Naive B cell (primary cell): ENCODE results near the gene GRM4. TPM values are rescaled to one million over a fixed set of nuclear protein-coding genes. Genes with fewer than 3 reads are reported as not detected.

ENCODE experiments used
- ATAC-seq, 2 donors: fragments of 150-1000 bp; cut with Tn5 transposase; 2 replicates each; pipeline ENCODE4 v1.10.0; 2021; ENCODE audit warnings: low read depth in 2 of 2, mild to moderate bottlenecking in 2 of 2, moderate library complexity in 2 of 2
- DNase-seq: peaks from one replicate; pipeline ENCODE4 v3.0.0; 2022
- H3K27ac Mint-ChIP-seq, 6 donors: one replicate each; pipeline ENCODE4 v1.8.0; 2020 to 2022; ENCODE audit warnings: mild to moderate bottlenecking in 6 of 6, mixed read lengths in 6 of 6, moderate library complexity in 5 of 6, inconsistent platforms in 2 of 6
- H3K27me3 Mint-ChIP-seq, 3 donors: one replicate each; pipeline ENCODE4 v1.8.0; 2021 to 2022; ENCODE audit warnings: mixed read lengths in 3 of 3, mild to moderate bottlenecking in 1 of 3
- H3K36me3 Mint-ChIP-seq, 2 donors: one replicate each; pipeline ENCODE4 v1.8.0; 2020 to 2022; ENCODE audit warnings: mixed read lengths in 2 of 2, inconsistent platforms in 1 of 2, mild to moderate bottlenecking in 1 of 2
- H3K4me1 Mint-ChIP-seq, 3 donors: one replicate each; pipeline ENCODE4 v1.8.0; 2020 to 2022; ENCODE audit warnings: mixed read lengths in 3 of 3, inconsistent platforms in 1 of 3, mild to moderate bottlenecking in 1 of 3, moderate library complexity in 1 of 3
- H3K4me3 Mint-ChIP-seq, 8 donors: one replicate each; pipeline ENCODE4 v1.8.0; 2020 to 2022; ENCODE audit warnings: mild to moderate bottlenecking in 8 of 8, mixed read lengths in 8 of 8, moderate library complexity in 8 of 8, inconsistent platforms in 2 of 8
- H3K9me3 Mint-ChIP-seq, 7 donors: one replicate each; pipeline ENCODE4 v1.8.0; 2020 to 2022; ENCODE audit warnings: mixed read lengths in 7 of 7, mild to moderate bottlenecking in 5 of 7, inconsistent platforms in 2 of 7, moderate library complexity in 1 of 7
- polyA plus RNA-seq, 6 donors: library from polyadenylated mRNA; unstranded; fragments of 300-500 nt; fragmentation: Illumina TruSeq; gene quantifications; one replicate each; pipeline ENCODE4 v1.2.3, GENCODE V29; 2021; ENCODE audit warnings: low read depth in 6 of 6

Gene GRM4
- polyA plus RNA-seq, 6 donors from 2014 or later, result not detected

DNA sequence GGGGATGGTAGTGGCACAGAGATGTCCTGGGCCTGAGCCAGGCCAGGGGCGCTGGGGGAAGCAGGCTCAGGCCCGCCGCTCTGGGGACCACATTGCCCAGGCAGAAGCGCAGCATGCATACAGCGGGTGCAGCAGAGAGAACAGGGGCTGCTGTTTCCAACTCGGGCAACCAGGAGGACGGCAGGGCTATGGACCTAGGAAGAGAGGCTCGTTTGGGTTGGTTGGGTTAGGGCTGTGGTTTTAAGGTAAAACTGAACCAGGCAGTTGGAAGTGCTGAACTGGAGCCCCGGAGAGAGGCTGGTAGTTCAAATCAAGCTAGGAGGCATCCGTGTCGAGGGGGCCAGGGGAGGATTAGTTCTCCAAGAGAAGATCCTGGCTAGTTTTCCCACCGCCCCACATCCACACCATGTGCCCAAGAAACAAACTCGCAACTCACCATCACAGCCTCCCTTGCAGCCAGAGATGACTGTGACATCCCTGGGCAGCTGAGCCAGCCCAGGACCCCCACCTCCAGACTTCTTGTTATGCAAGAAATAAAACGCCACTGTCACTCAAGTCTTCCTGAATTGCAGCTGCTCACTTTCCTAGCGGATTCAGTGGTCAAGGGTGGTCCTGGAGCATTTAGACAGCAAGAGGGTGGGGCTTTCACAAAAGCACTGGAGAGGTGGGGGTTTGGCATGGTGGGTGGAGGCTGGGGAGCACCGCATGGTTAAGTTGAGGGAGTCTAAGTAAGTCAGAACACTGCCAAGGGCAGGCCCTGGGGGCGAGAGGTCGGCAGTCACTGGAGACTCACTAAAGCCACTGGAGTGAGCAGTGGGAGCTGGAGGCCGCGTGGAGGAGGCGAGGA lies 161.2 kb downstream of the GRM4 start:
- H3K27me3 Mint-ChIP-seq, result peaks cover 4 to 47% (median 35%) of the 10 kb centered on the region in 3 donors
- ATAC-seq (no peak), DNase-seq (no peak)
- peaks cover 0 to 2% (median 0%) of the 10 kb centered on the region in 7 donors for H3K9me3 Mint-ChIP-seq
- peaks cover 0 to 4% (median 4%) of the 10 kb centered on the region in 3 donors for H3K4me1 Mint-ChIP-seq
- H3K27ac Mint-ChIP-seq, result no peak overlapping the region
- no peaks in the 10 kb centered on the region for H3K36me3 Mint-ChIP-seq
- H3K4me3 Mint-ChIP-seq, result no peak overlapping the region

GRCh38 chr6:33983721-33984465 lies 162.0 kb downstream of the GRM4 start:
- DNase-seq (no peak), ATAC-seq (no peak)
- peaks cover 0 to 4% (median 4%) of the 10 kb centered on the region in 3 donors for H3K4me1 Mint-ChIP-seq
- peak overlapping the region in 1 of 6 donors; percentile 14 for H3K27ac Mint-ChIP-seq
- peaks cover 0 to 2% (median 0%) of the 10 kb centered on the region in 7 donors for H3K9me3 Mint-ChIP-seq
- H3K27me3 Mint-ChIP-seq, result peaks cover 9 to 46% (median 35%) of the 10 kb centered on the region in 3 donors
- H3K4me3 Mint-ChIP-seq, result no peak overlapping the region
- no peaks in the 10 kb centered on the region for H3K36me3 Mint-ChIP-seq

- DNase-seq (no peak), ATAC-seq (no peak)
- Mint-ChIP-seq H3K4me1 (peaks cover 0 to 4% (median 4%) of the 10 kb centered on the region in 3 donors), H3K36me3 (no peaks in the 10 kb centered on the region), H3K9me3 (peaks cover 0 to 2% (median 0%) of the 10 kb centered on the region in 7 donors), H3K4me3 (no peak overlapping the region), H3K27me3 (peaks cover 11 to 40% (median 36%) of the 10 kb centered on the region in 3 donors), H3K27ac (no peak overlapping the region)
These were observed 162.7 kb downstream of the GRM4 start for GRCh38 chr6:33983109-33983716.

GRCh38 chr6:33981861-33982260 lies 164.0 kb downstream of the GRM4 start:
- Mint-ChIP-seq H3K27ac (no peak overlapping the region), H3K36me3 (peaks cover 0 to 5% of the 10 kb centered on the region in 2 donors), H3K9me3 (peaks cover 0 to 2% (median 0%) of the 10 kb centered on the region in 7 donors), H3K27me3 (peaks cover 15 to 53% (median 50%) of the 10 kb centered on the region in 3 donors), H3K4me1 (peaks cover 0 to 7% (median 4%) of the 10 kb centered on the region in 3 donors), H3K4me3 (no peak overlapping the region)
- DNase-seq (no peak), ATAC-seq (no peak)

DNA sequence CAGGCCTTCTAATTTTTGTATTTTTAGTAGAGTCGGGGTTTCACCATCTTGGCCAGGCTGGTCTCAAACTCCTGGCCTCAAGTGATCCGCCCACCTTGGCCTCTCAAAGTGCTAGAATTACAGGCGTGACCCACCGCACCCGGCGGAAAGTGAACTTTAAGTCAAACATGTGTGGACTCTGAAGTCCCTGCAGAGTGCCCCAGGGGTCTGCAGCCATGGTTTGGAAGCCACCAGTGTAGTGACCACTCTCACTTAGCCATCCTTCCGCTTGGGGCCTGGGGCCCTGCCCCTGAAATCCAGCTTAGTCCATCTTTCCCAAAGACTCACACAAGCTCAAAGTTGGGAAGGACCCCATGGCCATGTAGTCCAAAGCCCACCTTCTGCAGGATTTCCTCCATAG lies 164.5 kb downstream of the GRM4 start:
- no peak overlapping the region for H3K4me3 Mint-ChIP-seq
- ATAC-seq (no peak), DNase-seq (no peak)
- H3K27me3 Mint-ChIP-seq, result peaks cover 19 to 58% (median 54%) of the 10 kb centered on the region in 3 donors
- H3K36me3 Mint-ChIP-seq, result peaks cover 0 to 8% of the 10 kb centered on the region in 2 donors
- peaks cover 0 to under 1% (median 0%) of the 10 kb centered on the region in 7 donors for H3K9me3 Mint-ChIP-seq
- peaks cover 0 to 9% (median 4%) of the 10 kb centered on the region in 3 donors for H3K4me1 Mint-ChIP-seq
- H3K27ac Mint-ChIP-seq, result no peak overlapping the region

GRCh38 chr6:33980176-33981175 lies 165.4 kb downstream of the GRM4 start:
- H3K9me3 Mint-ChIP-seq, result no peaks in the 10 kb centered on the region
- peaks cover 0 to 9% (median 4%) of the 10 kb centered on the region in 3 donors for H3K4me1 Mint-ChIP-seq
- no peak overlapping the region for H3K4me3 Mint-ChIP-seq
- peaks cover 0 to 8% of the 10 kb centered on the region in 2 donors for H3K36me3 Mint-ChIP-seq
- no peak for ATAC-seq
- no peak for DNase-seq
- H3K27me3 Mint-ChIP-seq, result peaks cover 19 to 61% (median 55%) of the 10 kb centered on the region in 3 donors
- H3K27ac Mint-ChIP-seq, result no peak overlapping the region

- DNase-seq (no peak), ATAC-seq (no peak)
- Mint-ChIP-seq H3K9me3 (no peaks in the 10 kb centered on the region), H3K4me3 (no peak overlapping the region), H3K27ac (peak overlapping the region in 1 of 6 donors; percentile 2), H3K36me3 (peaks cover 0 to 8% of the 10 kb centered on the region in 2 donors), H3K27me3 (peaks cover 19 to 55% (median 54%) of the 10 kb centered on the region in 3 donors), H3K4me1 (peaks cover 0 to 9% (median 4%) of the 10 kb centered on the region in 3 donors)
These were observed 166.1 kb downstream of the GRM4 start for GRCh38 chr6:33979750-33980149.

GRCh38 chr6:33978412-33979150 lies 167.3 kb downstream of the GRM4 start:
- Mint-ChIP-seq H3K27me3 (peaks cover 27 to 55% (median 43%) of the 10 kb centered on the region in 3 donors), H3K4me3 (no peak overlapping the region), H3K36me3 (peaks cover 0 to 8% of the 10 kb centered on the region in 2 donors), H3K27ac (no peak overlapping the region), H3K9me3 (no peaks in the 10 kb centered on the region), H3K4me1 (peaks cover 0 to 9% (median 4%) of the 10 kb centered on the region in 3 donors)
- ATAC-seq, result no peak
- no peak for DNase-seq

GRCh38 chr6:33977606-33978411 lies 168.1 kb downstream of the GRM4 start:
- DNase-seq (no peak), ATAC-seq (no peak)
- Mint-ChIP-seq H3K9me3 (no peaks in the 10 kb centered on the region), H3K27ac (peak overlapping the region in 1 of 6 donors; percentile 15), H3K4me3 (no peak overlapping the region), H3K36me3 (peaks cover 0 to 8% of the 10 kb centered on the region in 2 donors), H3K27me3 (peaks cover 28 to 54% (median 37%) of the 10 kb centered on the region in 3 donors), H3K4me1 (peaks cover 0 to 5% (median 0%) of the 10 kb centered on the region in 3 donors)

- peaks cover 0 to 8% of the 10 kb centered on the region in 2 donors for H3K36me3 Mint-ChIP-seq
- peaks cover 0 to 10% (median 6%) of the 10 kb centered on the region in 7 donors for H3K9me3 Mint-ChIP-seq
- H3K4me3 Mint-ChIP-seq, result no peak overlapping the region
- no peak for DNase-seq
- peaks cover 32 to 54% (median 37%) of the 10 kb centered on the region in 3 donors for H3K27me3 Mint-ChIP-seq
- H3K4me1 Mint-ChIP-seq, result peaks cover 0 to 5% (median 0%) of the 10 kb centered on the region in 3 donors
- no peak for ATAC-seq
- peak overlapping the region in 1 of 6 donors; percentile 60 for H3K27ac Mint-ChIP-seq
These were observed 169.2 kb downstream of the GRM4 start for GRCh38 chr6:33976437-33977360.
